Endothelial cell of umbilical vein (primary cell): ENCODE data around the gene TADA2B. TPM values are rescaled to one million over a fixed set of nuclear protein-coding genes. Genes with fewer than 3 reads are reported as not detected.

Experiments used
- BruUV-seq: library from RNA; stranded (reverse); fragments of 400-500 nt; replicated peaks from 2 replicates; lab custom pipeline; 2021; lab: Mats Ljungman, UMichigan
- CTCF ChIA-PET: fragments of 300-600, 350-600 bp; sonication (Branson Sonifier 250); formaldehyde crosslinking; loops from one replicate; lab custom pipeline; 2021; ENCODE audit warnings: antibody characterized with exemption, inconsistent platforms; lab: Charles Lee
- POLR2A ChIA-PET: fragments of 300-600, 350-600 bp; sonication (Branson Sonifier 250); formaldehyde crosslinking; loops from one replicate; lab custom pipeline; 2021; ENCODE audit warnings: antibody characterized with exemption, inconsistent platforms; lab: Charles Lee
- DNase-seq: peaks from one replicate; pipeline ENCODE4 v3.0.0-alpha.2; 2011; ENCODE audit warnings: low read depth, low spot score
- FAIRE-seq: peaks from 2 replicates; lab custom pipeline; 2011; peaks lifted over from hg19 to GRCh38; lab: Jason Lieb, UNC
- H2AFZ ChIP-seq: 2 replicates; pipeline ENCODE4 v1.6.0; 2012; ENCODE audit warnings: low read depth, low read length, control low read depth, inconsistent platforms
- H3K27ac ChIP-seq: 2 replicates; pipeline ENCODE4 v1.5.1; 2011; ENCODE audit warnings: low read depth, mild to moderate bottlenecking, control low read depth, low read length, moderate library complexity; ENCODE audit not compliant: insufficient read depth
- H3K27me3 ChIP-seq, 2 experiments: 2 replicates each; pipeline versions ENCODE4 v1.6.0 to v1.6.1; 2011; ENCODE audit warnings: low read length in 2 of 2, mixed read lengths in 1 of 2; ENCODE audit not compliant: control insufficient read depth in 2 of 2, insufficient read depth in 2 of 2
- H3K36me3 ChIP-seq, 2 experiments: 2 replicates in 1 of 2; 3 replicates in 1 of 2; pipeline ENCODE4 v1.5.1; 2011; ENCODE audit warnings: low read length in 2 of 2, mild to moderate bottlenecking in 1 of 2, moderate library complexity in 1 of 2; ENCODE audit not compliant: control insufficient read depth in 2 of 2, insufficient read depth in 2 of 2; ENCODE audit errors: extremely low read depth in 1 of 2
- H3K4me1 ChIP-seq: 3 replicates; pipeline ENCODE4 v1.5.1; 2011; ENCODE audit warnings: mild to moderate bottlenecking, low read length; ENCODE audit not compliant: control insufficient read depth, insufficient read depth; ENCODE audit errors: extremely low read depth
- H3K4me2 ChIP-seq: 2 replicates; pipeline ENCODE4 v1.6.1; 2011; ENCODE audit warnings: low read length, control low read depth, mixed read lengths; ENCODE audit not compliant: insufficient read depth
- H3K4me3 ChIP-seq, 3 experiments: fragments of 200-600 bp in 1 of 3; sonication (generic), shearing (Covaris generic) in 1 of 3; replicated peaks in 1 of 3; 2 replicates each; pipeline ENCODE4 v1.5.1; 2011 to 2016; ENCODE audit warnings: control low read depth in 3 of 3, low read length in 3 of 3, mild to moderate bottlenecking in 2 of 3, inconsistent platforms in 1 of 3, low read depth in 1 of 3, moderate library complexity in 1 of 3; ENCODE audit not compliant: insufficient read depth in 1 of 3
- H3K79me2 ChIP-seq: 2 replicates; pipeline ENCODE4 v1.6.0; 2012; ENCODE audit warnings: low read length, inconsistent platforms; ENCODE audit not compliant: control insufficient read depth, insufficient read depth
- H3K9ac ChIP-seq: replicated peaks from 2 replicates; pipeline ENCODE3; 2011; ENCODE audit warnings: low read length, control low read depth; ENCODE audit not compliant: insufficient read depth; ENCODE audit errors: extremely low read depth
- H3K9me1 ChIP-seq: replicated peaks from 3 replicates; pipeline ENCODE4 v1.6.0; 2011; ENCODE audit warnings: mild to moderate bottlenecking, low read length; ENCODE audit not compliant: control insufficient read depth, insufficient read depth; ENCODE audit errors: extremely low read depth
- H3K9me3 ChIP-seq: replicated peaks from 2 replicates; pipeline ENCODE4 v1.5.1; 2012; ENCODE audit warnings: low read length, inconsistent platforms; ENCODE audit not compliant: control insufficient read depth, insufficient read depth
- H4K20me1 ChIP-seq: replicated peaks from 2 replicates; pipeline ENCODE3; 2011; ENCODE audit warnings: mild to moderate bottlenecking, low read length; ENCODE audit not compliant: control insufficient read depth, insufficient read depth; ENCODE audit errors: extremely low read depth
- CTCF ChIP-seq, 2 donors: IDR thresholded peaks; 1 replicate in 1 of 2; 2 replicates in 1 of 2; pipeline ENCODE4 v1.5.1; 2011; ENCODE audit warnings: low read length in 2 of 2, mild to moderate bottlenecking in 2 of 2, moderate library complexity in 2 of 2, control low read depth in 1 of 2, inconsistent platforms in 1 of 2, low read depth in 1 of 2; ENCODE audit not compliant: insufficient read depth in 1 of 2; ENCODE audit errors: extremely low read depth in 1 of 2
- EZH2 ChIP-seq: IDR thresholded peaks from 2 replicates; pipeline ENCODE4 v1.6.1; 2012; ENCODE audit warnings: borderline replicate concordance, low read depth, mild to moderate bottlenecking, moderate library complexity, low read length, inconsistent platforms; ENCODE audit not compliant: severe bottlenecking
- FOS ChIP-seq: IDR thresholded peaks from 2 replicates; pipeline ENCODE4 v1.6.1; 2011; ENCODE audit warnings: mild to moderate bottlenecking, low read length, moderate library complexity, borderline replicate concordance; ENCODE audit not compliant: insufficient read depth
- GATA2 ChIP-seq: IDR thresholded peaks from 2 replicates; pipeline ENCODE4 v1.7.0; 2011; ENCODE audit warnings: low read depth, mild to moderate bottlenecking, moderate library complexity, mixed read lengths, low read length; ENCODE audit not compliant: insufficient read length, insufficient read depth
- JUN ChIP-seq: IDR thresholded peaks from 2 replicates; pipeline ENCODE4 v1.6.1; 2011; ENCODE audit warnings: borderline replicate concordance, low read depth; ENCODE audit not compliant: insufficient read length, insufficient read depth
- MAX ChIP-seq: IDR thresholded peaks from 2 replicates; pipeline ENCODE4 v1.6.1; 2011; ENCODE audit not compliant: insufficient read depth, insufficient read length
- MYC ChIP-seq: IDR thresholded peaks from one replicate; pipeline ENCODE4 v1.6.1; 2011; ENCODE audit warnings: mild to moderate bottlenecking, low read depth, low read length
- POLR2A ChIP-seq: IDR thresholded peaks from 2 replicates; pipeline ENCODE4 v1.6.1; 2012; ENCODE audit warnings: low read depth, mild to moderate bottlenecking, control low read depth, low read length
- POLR2AphosphoS5 ChIP-seq: IDR thresholded peaks from 2 replicates; pipeline ENCODE4 v1.6.1; 2012; ENCODE audit warnings: low read depth, mild to moderate bottlenecking, control low read depth, low read length, moderate library complexity; ENCODE audit not compliant: insufficient read depth
- dilution Hi-C: fragments of 300-500 bp; cut with MboI; formaldehyde crosslinking; loops from one replicate; pipeline ENCODE4 v1.15.0; 2019; ENCODE audit warnings: low sequenced_read_pairs; ENCODE audit not compliant: extremely low pct_ligation_motif_present
- intact Hi-C: fragments of 100-400 bp; cut with micrococcal nuclease; formaldehyde crosslinking; loops from one replicate; pipeline ENCODE4 v1.10.0; 2022
- polyA plus RNA-seq, 4 experiments: library from polyadenylated mRNA; depleted of rRNA in 3 of 4; stranded (reverse) in 3 of 4; unstranded in 1 of 4; fragments of >200 nt; gene quantifications; 2 replicates each; pipeline versions ENCODE4 v1.2.1 to v1.2.3, GENCODE V29; 2011 to 2012; ENCODE audit warnings: missing spikeins in 1 of 4
- total RNA-seq: library from RNA; stranded (reverse); gene quantifications from 2 replicates; pipeline ENCODE4 v1.2.3, GENCODE V29; 2021

Gene TADA2B
- total and polyA plus RNA-seq, 2 donors (not counting 3 experiments of a cell fraction or from before 2014, with no cell fraction given), result 5.5 to 11.5 TPM

- dilution Hi-C loops (no loop called here), intact Hi-C loops (no loop called here)
- CTCF ChIA-PET, result interaction anchor here (3.5 kb wide), 1 partner anchor 18 kb away, joined by 16 read pairs; the partner anchor contains the start of gene TADA2B
- BruUV-seq, result no TSS peak
- Histone ChIP-seq H3K27ac (no peak overlapping the region), H3K79me2 (peaks cover 38% of the 10 kb centered on the region), H3K36me3 (peaks cover 22 to 38% of the 10 kb centered on the region in 2 experiments), H3K4me2 (no peak overlapping the region), H3K4me1 (peaks cover 8% of the 10 kb centered on the region), H4K20me1 (no peaks in the 10 kb centered on the region), H3K4me3 (no peak overlapping the region), H3K9me1 (no peaks in the 10 kb centered on the region), H3K27me3 (no peaks in the 10 kb centered on the region), H2AFZ (no peak overlapping the region), H3K9ac (no peak overlapping the region), H3K9me3 (no peaks in the 10 kb centered on the region)
- FAIRE-seq, result no peak
- no peak for DNase-seq
- POLR2A ChIA-PET, result no interaction called here
- TF ChIP-seq POLR2A (no peak), EZH2 (no peak), MYC (no peak), MAX (no peak), POLR2AphosphoS5 (no peak), CTCF (IDR thresholded peaks at IDR 0.05; ENCODE audit: extremely low read depth in 1 of 2, insufficient read depth in 1 of 2, low read depth in 1 of 2, low read length in 2 of 2) (no peak), GATA2 (no peak), FOS (no peak), JUN (no peak)
These were observed 18.6 kb downstream of the TADA2B start for GRCh38 chr4:7061815-7062214.
